Astrocyte of the spinal cord (primary cell): ENCODE results near the gene MDH2.

Source experiments
- DNase-seq: peaks from one replicate; pipeline ENCODE4 v3.0.0; 2011; ENCODE audit warnings: low read depth, low spot score
- H3K4me3 ChIP-seq: 2 replicates; pipeline ENCODE4 v1.5.1; 2011; ENCODE audit warnings: low read depth, mild to moderate bottlenecking, low read length, moderate library complexity
- CTCF ChIP-seq: IDR thresholded peaks from 2 replicates; pipeline ENCODE4 v1.5.1; 2012; ENCODE audit warnings: low read depth, mild to moderate bottlenecking, low read length, inconsistent platforms
- in situ Hi-C: cut with HindIII; loops from 2 replicates; pipeline ENCODE4 v1.10.0; 2017; ENCODE audit warnings: low sequenced_read_pairs

The MDH2 gene

GRCh38 chr7:76063525-76063924 lies 15.6 kb downstream of the MDH2 start:
- in situ Hi-C loops: no loop called here
- DNase-seq: no peak
- no peak overlapping the region for H3K4me3 ChIP-seq
- no peak for TF ChIP-seq CTCF

GRCh38 chr7:76064208-76064970 lies 16.5 kb downstream of the MDH2 start:
- in situ Hi-C loops: no loop called here
- H3K4me3 ChIP-seq: no peak overlapping the region
- no peak for TF ChIP-seq CTCF
- no peak for DNase-seq

- TF ChIP-seq CTCF: no peak
- DNase-seq: no peak
- in situ Hi-C loops: no loop called here
Observed at GRCh38 chr7:76065016-76065612, 17.2 kb downstream of the MDH2 start.

GRCh38 chr7:76066716-76067503 lies 19.0 kb downstream of the MDH2 start:
- no peak for DNase-seq
- in situ Hi-C loops: no loop called here
- H3K4me3 ChIP-seq: no peak overlapping the region
- TF ChIP-seq CTCF: no peak

More at GRCh38 chr7:76065016-76065612, 17.2 kb downstream of the MDH2 start:
- no peak overlapping the region for H3K4me3 ChIP-seq

GRCh38 chr7:76069238-76069638 lies 21.3 kb downstream of the MDH2 start:
- no peak overlapping the region for H3K4me3 ChIP-seq
- in situ Hi-C loops: no loop called here
- peak; percentile 36 for TF ChIP-seq CTCF
- peak; percentile 91 for DNase-seq

- in situ Hi-C loops: no loop called here
- H3K4me3 ChIP-seq: no peak overlapping the region
- no peak for TF ChIP-seq CTCF
- no peak for DNase-seq
Observed at GRCh38 chr7:76071316-76072242, 23.7 kb downstream of the MDH2 start.
